Dendritic cell treated with granulocyte-macrophage colony-stimulating factor and Interleukin-4, amounts not matched to agents 40 ng/mL and 50 ng/mL, for 4 days (primary cell): ENCODE results near the gene FYN.
"Not testable (repeated sequence)": the region's sequence is repeated elsewhere in the genome, so short reads cannot be mapped to it uniquely, and the experiment has no call there.

Experiments
- H3K27ac Mint-ChIP-seq: one replicate; pipeline ENCODE4 v1.8.0; 2022; ENCODE audit warnings: mild to moderate bottlenecking, mixed read lengths
- H3K27me3 Mint-ChIP-seq: one replicate; pipeline ENCODE4 v1.8.0; 2022; ENCODE audit warnings: mild to moderate bottlenecking, mixed read lengths
- H3K36me3 Mint-ChIP-seq: one replicate; pipeline ENCODE4 v1.8.0; 2022; ENCODE audit warnings: low read depth, mixed read lengths
- H3K4me1 Mint-ChIP-seq: one replicate; pipeline ENCODE4 v1.8.0; 2022; ENCODE audit warnings: low read depth, mixed read lengths
- H3K4me3 Mint-ChIP-seq: one replicate; pipeline ENCODE4 v1.8.0; 2022; ENCODE audit warnings: mild to moderate bottlenecking, moderate library complexity, mixed read lengths
- H3K9me3 Mint-ChIP-seq: one replicate; pipeline ENCODE4 v1.8.0; 2022; ENCODE audit warnings: mixed read lengths
- intact Hi-C: fragments of 100-400 bp; cut with micrococcal nuclease; formaldehyde crosslinking; loops from one replicate; pipeline ENCODE4 v1.15.0; 2022

Gene FYN

GRCh38 chr6:111685058-111685457 is 188.2 kb downstream of the FYN start:
- Mint-ChIP-seq H3K4me1 (no peaks in the 10 kb centered on the region), H3K27me3 (no peaks in the 10 kb centered on the region), H3K4me3 (no peak overlapping the region), H3K27ac (no peak overlapping the region), H3K9me3 (no peaks in the 10 kb centered on the region), H3K36me3 (peaks cover 67% of the 10 kb centered on the region)
- intact Hi-C loops = no loop called here

DNA sequence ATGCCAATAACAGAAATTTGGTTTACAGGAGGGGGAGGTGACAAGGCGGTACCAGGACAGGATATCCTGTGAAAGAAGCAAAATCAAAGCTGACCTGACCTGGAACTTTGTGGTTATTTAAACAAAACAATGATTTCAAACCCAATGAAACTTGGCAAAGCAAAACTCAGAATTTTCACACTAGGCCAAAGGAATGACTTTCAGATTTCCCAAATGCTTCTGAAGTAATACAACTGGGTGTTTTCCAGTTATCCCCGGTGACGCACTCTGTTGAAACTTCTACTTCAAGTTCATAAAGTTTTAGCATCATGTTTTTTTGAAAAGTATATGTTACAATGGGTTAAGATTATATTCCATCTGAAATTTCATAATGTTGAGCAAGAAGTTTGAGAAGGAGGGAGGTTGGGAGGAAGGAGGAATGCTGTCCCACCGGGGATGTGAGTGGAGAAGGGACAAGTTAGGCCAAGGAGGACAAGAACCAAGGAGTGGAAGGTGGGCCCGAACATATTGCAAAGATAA is 189.4 kb downstream of the FYN start:
- no peak overlapping the region for H3K4me3 Mint-ChIP-seq
- no peak overlapping the region for H3K27ac Mint-ChIP-seq
- no peaks in the 10 kb centered on the region for H3K9me3 Mint-ChIP-seq
- peaks cover 67% of the 10 kb centered on the region for H3K36me3 Mint-ChIP-seq
- intact Hi-C loops = no loop called here
- no peaks in the 10 kb centered on the region for H3K27me3 Mint-ChIP-seq
- H3K4me1 Mint-ChIP-seq = no peaks in the 10 kb centered on the region

DNA sequence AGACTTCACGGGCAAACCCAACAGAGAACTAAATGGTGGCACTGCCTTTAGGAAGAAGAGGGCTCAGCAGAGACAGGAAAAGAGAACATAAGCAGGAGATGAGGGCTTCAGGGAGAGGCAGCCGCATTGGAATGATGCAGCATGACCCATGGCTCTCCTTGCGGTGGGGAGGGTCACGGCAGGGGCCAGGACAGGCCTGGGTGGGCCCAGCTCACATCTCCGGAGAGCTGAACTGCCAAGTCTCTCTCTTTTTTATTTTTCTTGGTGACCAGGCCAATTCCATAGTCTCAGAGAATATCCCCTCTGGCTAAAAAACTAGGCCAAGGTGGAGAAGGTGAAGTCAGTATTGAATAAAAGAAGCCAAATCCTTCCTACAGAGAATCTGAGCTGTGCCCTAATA is 190.1 kb downstream of the FYN start:
- Mint-ChIP-seq H3K36me3 (peaks cover 67% of the 10 kb centered on the region), H3K27me3 (no peaks in the 10 kb centered on the region), H3K27ac (no peak overlapping the region), H3K4me3 (no peak overlapping the region), H3K9me3 (no peaks in the 10 kb centered on the region), H3K4me1 (no peaks in the 10 kb centered on the region)
- intact Hi-C loops = no loop called here

DNA sequence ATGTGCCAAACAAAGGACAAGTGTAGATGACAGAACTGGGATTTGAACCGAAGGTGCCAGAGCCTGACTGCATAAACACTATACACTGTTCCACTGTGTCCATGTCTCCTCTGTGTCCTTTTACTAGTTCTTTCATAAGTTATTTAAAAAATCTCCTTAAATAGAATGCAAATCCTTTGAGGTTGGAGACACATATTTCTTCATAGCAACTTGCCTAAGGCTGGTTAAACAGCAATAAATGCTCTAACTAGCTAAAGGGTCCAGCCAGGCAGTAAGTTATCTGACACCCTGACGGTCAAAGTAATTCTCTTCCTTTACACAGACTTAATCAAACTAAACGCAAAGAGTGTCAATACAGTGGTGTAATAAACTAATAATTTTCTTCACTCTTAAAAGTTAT is 191.4 kb downstream of the FYN start:
- Mint-ChIP-seq H3K27ac (no peak overlapping the region), H3K4me1 (no peaks in the 10 kb centered on the region), H3K9me3 (no peaks in the 10 kb centered on the region), H3K27me3 (no peaks in the 10 kb centered on the region), H3K36me3 (peaks cover 60% of the 10 kb centered on the region), H3K4me3 (no peak overlapping the region)
- intact Hi-C loops = no loop called here

- intact Hi-C loops, H3K9me3 Mint-ChIP-seq, H3K27me3 Mint-ChIP-seq, H3K4me3 Mint-ChIP-seq, H3K4me1 Mint-ChIP-seq, H3K27ac Mint-ChIP-seq: not testable (repeated sequence)
- peaks cover 55% of the 10 kb centered on the region for H3K36me3 Mint-ChIP-seq
Measured at GRCh38 chr6:111680811-111681609, 192.2 kb downstream of the FYN start.

GRCh38 chr6:111680015-111680712 is 193.1 kb downstream of the FYN start:
- H3K4me1 Mint-ChIP-seq = no peaks in the 10 kb centered on the region
- no peak overlapping the region for H3K4me3 Mint-ChIP-seq
- no peak overlapping the region for H3K27ac Mint-ChIP-seq
- no peaks in the 10 kb centered on the region for H3K9me3 Mint-ChIP-seq
- H3K27me3 Mint-ChIP-seq = no peaks in the 10 kb centered on the region
- intact Hi-C loops = no loop called here
- H3K36me3 Mint-ChIP-seq = peaks cover 47% of the 10 kb centered on the region

GRCh38 chr6:111679126-111679858 is 194.0 kb downstream of the FYN start:
- no peak overlapping the region for H3K4me3 Mint-ChIP-seq
- intact Hi-C loops = no loop called here
- H3K36me3 Mint-ChIP-seq = peaks cover 42% of the 10 kb centered on the region

DNA sequence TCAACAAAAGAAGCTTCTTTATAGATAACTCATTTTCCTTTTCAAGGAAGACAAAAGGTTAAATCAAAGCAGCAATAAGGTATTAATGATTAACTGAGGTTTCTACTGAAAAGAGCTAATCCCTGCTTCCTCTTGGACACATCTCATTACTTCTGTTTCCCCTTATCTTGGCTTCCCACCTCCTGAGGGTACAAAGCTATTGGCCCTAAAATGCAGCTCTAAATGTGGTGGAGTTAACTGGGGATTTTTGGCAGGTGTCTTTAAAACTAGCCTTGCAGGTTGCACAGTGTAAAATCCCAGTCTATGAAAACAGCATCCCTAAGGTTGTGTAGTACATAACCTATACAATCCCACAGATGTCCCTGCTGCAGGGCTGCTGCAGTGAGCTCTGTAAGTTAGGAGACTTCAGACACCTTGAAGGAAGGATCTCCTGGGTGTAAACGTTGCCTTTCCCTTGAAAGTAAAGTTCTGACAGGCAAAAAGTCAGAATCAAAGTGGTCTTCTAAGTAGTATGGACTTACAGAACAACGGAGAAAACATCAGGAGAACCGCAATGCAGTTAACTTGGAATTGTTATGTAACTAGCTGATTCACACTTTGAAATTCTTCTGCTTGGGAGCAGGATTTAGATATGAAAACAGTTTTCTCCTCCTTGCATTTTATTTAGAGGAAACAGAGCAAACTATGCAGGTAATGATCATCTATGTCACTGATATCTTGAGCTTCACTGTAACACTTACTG is 195.8 kb downstream of the FYN start:
- Mint-ChIP-seq H3K9me3 (no peaks in the 10 kb centered on the region), H3K4me1 (no peaks in the 10 kb centered on the region), H3K4me3 (no peak overlapping the region), H3K36me3 (peaks cover 42% of the 10 kb centered on the region), H3K27me3 (no peaks in the 10 kb centered on the region), H3K27ac (no peak overlapping the region)
- intact Hi-C loops = no loop called here

More at GRCh38 chr6:111679126-111679858, 194.0 kb downstream of the FYN start:
- Mint-ChIP-seq H3K4me1 (no peaks in the 10 kb centered on the region), H3K27me3 (no peaks in the 10 kb centered on the region), H3K9me3 (no peaks in the 10 kb centered on the region), H3K27ac (no peak overlapping the region)

DNA sequence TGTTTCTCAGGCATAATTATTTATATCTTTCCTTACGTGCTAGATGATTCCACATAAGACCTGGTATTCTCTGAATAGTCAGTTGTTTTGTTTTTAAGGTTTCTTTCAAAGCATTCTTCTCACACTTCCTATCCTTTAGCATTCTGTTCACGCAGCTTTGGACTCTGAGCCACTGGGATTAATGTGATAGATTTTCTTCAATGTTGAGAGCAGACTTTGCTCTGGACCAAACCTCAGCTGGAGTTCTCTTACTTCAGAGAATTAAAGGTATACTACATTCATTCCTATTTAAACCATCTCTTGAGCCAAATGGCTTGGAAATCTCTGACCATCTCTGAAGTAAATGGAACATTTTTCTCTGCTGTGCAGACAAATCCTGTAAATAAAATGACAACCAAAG is 196.9 kb downstream of the FYN start:
- no peaks in the 10 kb centered on the region for H3K4me1 Mint-ChIP-seq
- H3K27me3 Mint-ChIP-seq = no peaks in the 10 kb centered on the region
- peaks cover 47% of the 10 kb centered on the region for H3K36me3 Mint-ChIP-seq
- no peaks in the 10 kb centered on the region for H3K9me3 Mint-ChIP-seq
- no peak overlapping the region for H3K27ac Mint-ChIP-seq
- no peak overlapping the region for H3K4me3 Mint-ChIP-seq
- intact Hi-C loops = no loop called here

DNA sequence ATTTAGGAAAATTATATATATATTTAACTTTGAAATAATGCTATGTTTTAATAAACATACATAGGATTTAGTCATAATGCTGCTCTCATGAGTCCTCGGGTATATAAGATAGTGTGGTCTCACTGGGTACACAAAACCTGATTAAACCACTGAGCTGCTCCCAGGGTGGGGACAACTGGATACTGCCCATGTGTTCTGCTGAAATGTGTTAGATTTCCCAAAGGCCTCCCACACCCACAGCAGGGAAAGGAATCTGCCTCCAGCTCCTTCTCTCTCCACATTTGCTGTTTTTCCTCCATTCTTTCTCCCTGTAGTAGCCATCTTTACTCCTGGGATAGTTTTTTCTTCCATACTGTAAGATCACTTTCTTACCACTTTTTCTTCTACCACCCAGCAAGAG is 198.4 kb downstream of the FYN start:
- intact Hi-C loops = no loop called here
- Mint-ChIP-seq H3K4me1 (no peaks in the 10 kb centered on the region), H3K27me3 (no peaks in the 10 kb centered on the region), H3K27ac (no peak overlapping the region), H3K4me3 (no peak overlapping the region), H3K36me3 (peaks cover 57% of the 10 kb centered on the region), H3K9me3 (no peaks in the 10 kb centered on the region)

GRCh38 chr6:111674413-111674812 is 198.8 kb downstream of the FYN start:
- no peak overlapping the region for H3K27ac Mint-ChIP-seq
- H3K9me3 Mint-ChIP-seq = no peaks in the 10 kb centered on the region
- H3K27me3 Mint-ChIP-seq = no peaks in the 10 kb centered on the region
- peaks cover 57% of the 10 kb centered on the region for H3K36me3 Mint-ChIP-seq
- intact Hi-C loops = no loop called here
- no peak overlapping the region for H3K4me3 Mint-ChIP-seq
- H3K4me1 Mint-ChIP-seq = no peaks in the 10 kb centered on the region

DNA sequence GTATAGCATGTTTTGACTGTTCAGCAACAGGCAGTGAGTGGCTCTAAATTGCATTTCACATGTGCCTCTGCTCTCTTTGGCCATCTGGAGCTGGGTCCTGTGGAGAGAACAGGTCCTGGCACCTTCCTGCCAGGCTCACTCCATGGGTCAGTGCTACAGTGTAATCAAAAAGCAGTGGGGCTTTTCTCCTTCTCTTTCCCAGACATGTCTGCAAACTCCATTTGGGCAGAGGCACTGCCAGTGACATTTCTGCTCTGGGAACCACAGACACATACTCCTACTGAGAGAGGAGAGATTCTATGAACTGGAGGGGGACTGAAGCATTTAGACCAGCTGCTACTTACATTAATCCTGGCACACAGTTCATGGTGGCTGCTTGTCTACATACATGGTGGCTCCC is 199.3 kb downstream of the FYN start:
- intact Hi-C loops = no loop called here
- Mint-ChIP-seq H3K4me1 (no peaks in the 10 kb centered on the region), H3K4me3 (no peak overlapping the region), H3K27me3 (no peaks in the 10 kb centered on the region), H3K9me3 (no peaks in the 10 kb centered on the region), H3K36me3 (peaks cover 61% of the 10 kb centered on the region), H3K27ac (no peak overlapping the region)

- Mint-ChIP-seq H3K4me3 (no peak overlapping the region), H3K9me3 (no peaks in the 10 kb centered on the region), H3K4me1 (no peaks in the 10 kb centered on the region), H3K27me3 (no peaks in the 10 kb centered on the region), H3K27ac (no peak overlapping the region), H3K36me3 (peaks cover 61% of the 10 kb centered on the region)
- intact Hi-C loops = no loop called here
Measured at GRCh38 chr6:111673532-111673931, 199.7 kb downstream of the FYN start.
